HepG2 (cell line): ENCODE results near the gene BRAT1. TPM values are rescaled to one million over a fixed set of nuclear protein-coding genes. Genes with fewer than 3 reads are reported as not detected.
A peak's percentile ranks its signal among the peaks of the same experiment; 100 is the strongest.

Source experiments
- CC2D1A ChIP-seq: sonication (generic); formaldehyde crosslinking; IDR thresholded peaks from 2 replicates; pipeline ENCODE4 v1.8.1; 2023; ENCODE audit warnings: mild to moderate bottlenecking, missing genetic modification reagents
- CREM ChIP-seq, 2 experiments: sonication (generic) in 1 of 2; formaldehyde crosslinking in 1 of 2; IDR thresholded peaks; 2 replicates each; pipeline versions ENCODE4 v1.4.0 to v1.6.1; 2016 to 2020; ENCODE audit warnings: antibody characterized with exemption in 1 of 2, mild to moderate bottlenecking in 1 of 2, missing genetic modification reagents in 1 of 2
- CSRNP2 ChIP-seq: sonication (generic); formaldehyde crosslinking; conservative IDR thresholded peaks from 2 replicates; pipeline ENCODE4 v1.8.0; 2022; ENCODE audit warnings: low read depth, missing genetic modification reagents
- FOXP4 ChIP-seq: sonication (generic); formaldehyde crosslinking; IDR thresholded peaks from 2 replicates; pipeline ENCODE4 v1.4.0; 2020; ENCODE audit warnings: missing genetic modification reagents
- HNF4A ChIP-seq: sonication (generic); formaldehyde crosslinking; IDR thresholded peaks from 2 replicates; pipeline ENCODE4 v1.4.0; 2020; ENCODE audit warnings: missing genetic modification reagents
- JARID2 ChIP-seq: sonication (generic); formaldehyde crosslinking; IDR thresholded peaks from 2 replicates; pipeline ENCODE4 v1.8.1; 2023; ENCODE audit warnings: missing genetic modification reagents, inconsistent platforms; ENCODE audit not compliant: insufficient replicate concordance
- MAFG ChIP-seq: sonication (generic); formaldehyde crosslinking; IDR thresholded peaks from 2 replicates; pipeline ENCODE4 v1.5.1; 2020; ENCODE audit warnings: mild to moderate bottlenecking, missing genetic modification reagents
- NFAT5 ChIP-seq: sonication (generic); formaldehyde crosslinking; IDR thresholded peaks from 2 replicates; pipeline ENCODE4 v1.4.0; 2020; ENCODE audit warnings: missing genetic modification reagents
- RBFOX2 ChIP-seq: fragments of 200-400 bp; formaldehyde crosslinking; IDR thresholded peaks from 2 replicates; pipeline ENCODE4 v1.6.1; 2017; ENCODE audit warnings: low read depth, mild to moderate bottlenecking, low read length
- TFE3 ChIP-seq: IDR thresholded peaks from 2 replicates; pipeline ENCODE4 v1.6.1; 2016
- THAP11 ChIP-seq: IDR thresholded peaks from 2 replicates; pipeline ENCODE4 v1.6.1; 2016; ENCODE audit warnings: missing biosample characterization, missing genetic modification reagents
- ZMAT5 ChIP-seq: sonication (generic); formaldehyde crosslinking; IDR thresholded peaks from 2 replicates; pipeline ENCODE4 v1.5.0; 2020; ENCODE audit warnings: mild to moderate bottlenecking, low read depth, missing genetic modification reagents, borderline replicate concordance
- ZNF225 ChIP-seq: sonication (generic); formaldehyde crosslinking; IDR thresholded peaks from 2 replicates; pipeline ENCODE4 v1.4.0; 2020; ENCODE audit warnings: mild to moderate bottlenecking, missing genetic modification reagents
- ZNF263 ChIP-seq: sonication (generic); formaldehyde crosslinking; IDR thresholded peaks from 2 replicates; pipeline ENCODE4 v1.4.0; 2020; ENCODE audit warnings: missing genetic modification reagents
- ZNF670 ChIP-seq: sonication (generic); formaldehyde crosslinking; IDR thresholded peaks from 2 replicates; pipeline ENCODE4 v1.8.0; 2022; ENCODE audit warnings: mild to moderate bottlenecking, missing genetic modification reagents, borderline replicate concordance
- ZNF776 ChIP-seq: sonication (generic); formaldehyde crosslinking; IDR thresholded peaks from 2 replicates; pipeline ENCODE4 v1.4.0; 2020; ENCODE audit warnings: mild to moderate bottlenecking, missing genetic modification reagents
- ZSCAN22 ChIP-seq: sonication (generic); formaldehyde crosslinking; IDR thresholded peaks from 2 replicates; pipeline ENCODE4 v1.4.0; 2020; ENCODE audit warnings: mild to moderate bottlenecking, missing genetic modification reagents
- polyA plus RNA-seq, 8 experiments: library from polyadenylated mRNA; depleted of rRNA in 3 of 8; stranded (reverse) in 7 of 8; unstranded in 1 of 8; fragments of >200 nt; fragmentation: Illumina TruSeq in 4 of 8; extraction: Trizol in 4 of 8; gene quantifications; 2 replicates each; pipeline versions ENCODE4 v1.2.1 to v1.2.3, GENCODE V29; 2011 to 2016; ENCODE audit warnings: low read depth in 4 of 8, missing spikeins in 1 of 8, mixed read lengths in 1 of 8; ENCODE audit not compliant: insufficient read depth in 1 of 8
- total RNA-seq, 5 experiments: library from RNA; depleted of rRNA; stranded (reverse); fragments of >200 nt; fragmentation: Illumina TruSeq; extraction: Trizol; gene quantifications; 2 replicates each; pipeline ENCODE4 v1.2.3, GENCODE V29; 2016; ENCODE audit warnings: low read depth in 1 of 5

BRAT1 gene
- total and polyA plus RNA-seq, 2 of the 13 experiments (the other 11 are each of a cell fraction or from before 2014, with no cell fraction given), result 10.2 to 20.3 TPM

- TF ChIP-seq FOXP4 (CRISPR knock-in tag), result no peak
- no peak for TF ChIP-seq ZNF225 (CRISPR knock-in tag)
- TF ChIP-seq MAFG, result no peak
- TF ChIP-seq THAP11, result peak; percentile 3; the same call in 1 of the 2 replicates
- TF ChIP-seq NFAT5 (CRISPR knock-in tag), result no peak
- no peak for TF ChIP-seq CSRNP2 (CRISPR knock-in tag)
- no peak for TF ChIP-seq RBFOX2
- TF ChIP-seq HNF4A, result 0 out of 2 replicates have a peak, but pooled peaks have one; percentile 5
- TF ChIP-seq TFE3 (CRISPR knock-in tag), result no peak
- TF ChIP-seq CREM (IDR thresholded peaks at IDR 0.05), result no peak
- TF ChIP-seq CREM (CRISPR knock-in tag; IDR thresholded peaks at IDR 0.05), result no peak
- no peak for TF ChIP-seq ZSCAN22 (CRISPR knock-in tag)
- no peak for TF ChIP-seq ZMAT5 (CRISPR knock-in tag)
- no peak for TF ChIP-seq ZNF670 (CRISPR knock-in tag)
- no peak for TF ChIP-seq JARID2
- TF ChIP-seq ZNF776, result no peak
- TF ChIP-seq ZNF263 (CRISPR knock-in tag), result 0 out of 2 replicates have a peak, but pooled peaks have one; percentile 11
- TF ChIP-seq CC2D1A, result 0 out of 2 replicates have a peak, but pooled peaks have one; percentile 63
Observed at GRCh38 chr7:2566890-2567678, 11.8 kb upstream of the BRAT1 start (continued).
